Measurements from ENCODE around the gene SKAP2.

SKAP2 gene

DNA sequence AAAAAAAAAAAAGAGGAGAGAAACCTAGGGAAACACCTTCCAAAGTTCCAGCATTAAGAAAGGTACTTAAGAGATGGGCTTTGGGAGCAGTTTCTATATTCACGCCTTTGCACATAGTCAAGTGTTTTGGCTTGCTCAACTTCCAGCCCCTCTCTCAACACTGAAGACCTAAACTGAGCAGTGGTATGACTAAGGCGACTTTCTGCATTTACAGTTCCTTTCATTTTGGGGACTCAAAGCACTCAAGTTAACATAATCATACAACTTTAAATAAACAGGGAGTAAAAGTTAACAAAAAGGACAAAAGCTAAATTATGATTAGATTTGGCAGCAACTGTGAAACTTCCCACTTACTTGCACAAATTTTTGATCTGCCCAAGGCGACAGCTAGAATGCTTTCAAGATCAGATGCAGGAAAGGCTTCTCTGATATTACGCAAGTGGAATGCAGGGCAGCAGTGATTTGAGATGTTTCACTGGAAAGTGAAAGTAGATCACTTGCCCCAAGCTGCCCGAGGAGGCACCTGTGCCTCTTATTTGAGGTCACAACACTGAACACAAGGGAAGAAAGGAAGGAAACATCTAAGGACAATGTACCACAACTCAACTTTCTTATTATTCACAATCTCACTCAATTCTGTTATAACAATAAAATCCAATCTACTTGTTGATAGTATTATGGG is 199.5 kb downstream of the SKAP2 start:
- peak; percentile 14 for DNase-seq (ENCODE audit: low read depth, low spot score)

- no peak for DNase-seq (ENCODE audit: low read depth, low spot score)
Measured at GRCh38 chr7:26664274-26664673, 200.1 kb downstream of the SKAP2 start.

GRCh38 chr7:26663874-26664273 is 200.5 kb downstream of the SKAP2 start:
- no peak for DNase-seq (ENCODE audit: low read depth, low spot score)

GRCh38 chr7:26662646-26663045 is 201.7 kb downstream of the SKAP2 start:
- DNase-seq (ENCODE audit: low read depth, low spot score), result no peak

- no peak for DNase-seq (ENCODE audit: low read depth, low spot score)
Measured at GRCh38 chr7:26659121-26659520, 205.3 kb downstream of the SKAP2 start.

DNA sequence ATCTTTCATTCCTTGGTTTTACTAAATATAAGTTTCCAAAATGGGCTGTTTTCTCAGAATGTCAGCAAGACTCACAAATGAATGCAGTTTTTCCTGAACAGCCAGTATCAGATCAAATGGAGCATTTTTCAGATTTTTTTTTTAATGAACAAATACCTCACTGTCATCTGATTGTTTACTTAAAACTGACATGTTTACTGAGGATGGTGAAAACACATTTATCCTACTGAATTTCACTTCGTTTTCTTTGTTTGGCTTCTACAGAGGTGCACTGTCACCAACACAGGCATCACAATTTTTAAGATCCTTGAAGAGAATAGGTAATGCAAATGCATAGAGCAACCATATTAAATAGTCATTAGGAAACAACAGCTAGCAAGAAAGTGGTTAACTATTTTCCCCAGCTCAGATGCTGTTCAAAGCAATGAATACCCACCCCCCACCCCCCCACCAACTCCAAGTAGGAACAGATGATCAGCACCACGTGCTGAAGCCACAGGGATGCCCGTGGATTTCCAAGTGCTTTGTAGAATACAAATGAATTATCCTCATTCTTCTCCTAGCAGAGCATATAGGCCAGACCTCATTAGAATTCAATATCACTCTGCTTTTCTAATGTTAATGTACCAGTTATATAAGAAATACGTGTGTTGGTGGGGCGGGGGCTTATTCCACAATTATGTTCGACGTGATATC is 205.9 kb downstream of the SKAP2 start:
- DNase-seq (ENCODE audit: low read depth, low spot score), result no peak

GRCh38 chr7:26657686-26658388 is 206.6 kb downstream of the SKAP2 start:
- DNase-seq (ENCODE audit: low read depth, low spot score), result peak; percentile 39

DNA sequence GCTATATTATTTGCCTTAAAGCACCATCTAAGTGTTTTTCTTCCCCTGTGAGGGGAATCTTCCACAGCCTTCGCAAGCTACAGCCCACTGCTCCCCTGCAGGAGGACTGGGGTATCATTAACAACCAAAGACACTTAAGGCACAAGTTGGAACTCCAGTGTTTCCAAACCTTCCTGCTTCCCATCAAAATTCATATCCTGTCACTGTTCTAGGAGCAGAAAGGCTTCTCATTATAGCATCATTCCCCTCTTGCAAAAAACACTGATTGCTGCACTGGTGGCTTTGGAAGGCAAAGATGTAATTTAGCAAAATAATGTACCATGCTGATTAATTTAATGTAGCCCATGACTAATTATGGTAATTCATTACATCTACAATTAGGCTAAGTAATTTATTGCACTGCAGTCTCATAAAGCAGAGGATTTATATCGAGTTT is 207.2 kb downstream of the SKAP2 start:
- DNase-seq (ENCODE audit: low read depth, low spot score), result no peak

DNA sequence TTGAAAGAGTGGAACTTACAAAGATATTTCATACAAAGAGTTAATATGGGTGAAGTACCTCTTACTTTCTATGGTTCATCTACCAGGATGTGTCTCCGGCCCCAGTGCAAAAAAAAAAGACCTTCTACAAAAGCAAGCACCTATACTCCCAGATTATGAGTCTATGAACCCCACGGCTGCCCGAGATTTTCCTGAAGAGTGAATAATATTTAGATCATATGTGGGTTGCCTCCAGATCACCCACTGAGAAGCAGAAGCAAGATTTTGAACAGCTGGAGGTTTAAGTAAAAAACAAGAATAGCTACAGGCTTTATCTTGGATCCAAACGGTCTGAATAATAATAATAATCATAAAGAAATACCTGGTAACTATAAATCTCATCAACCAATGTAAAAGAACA is 207.7 kb downstream of the SKAP2 start:
- DNase-seq (ENCODE audit: low read depth, low spot score), result no peak

GRCh38 chr7:26655781-26656180 is 208.6 kb downstream of the SKAP2 start:
- no peak for DNase-seq (ENCODE audit: low read depth, low spot score)

GRCh38 chr7:26653430-26654399 is 210.7 kb downstream of the SKAP2 start:
- no peak for DNase-seq (ENCODE audit: low read depth, low spot score)

- no peak for DNase-seq (ENCODE audit: low read depth, low spot score)
Measured at GRCh38 chr7:26652401-26653100, 211.8 kb downstream of the SKAP2 start.

- DNase-seq (ENCODE audit: low read depth, low spot score), result no peak
Measured at GRCh38 chr7:26650103-26650502, 214.3 kb downstream of the SKAP2 start.

GRCh38 chr7:26649388-26649787 is 215.0 kb downstream of the SKAP2 start:
- no peak for DNase-seq (ENCODE audit: low read depth, low spot score)

GRCh38 chr7:26648554-26648953 is 215.8 kb downstream of the SKAP2 start:
- no peak for DNase-seq (ENCODE audit: low read depth, low spot score)

- no peak for DNase-seq (ENCODE audit: low read depth, low spot score)
Measured at GRCh38 chr7:26646336-26647048, 217.9 kb downstream of the SKAP2 start.

DNA sequence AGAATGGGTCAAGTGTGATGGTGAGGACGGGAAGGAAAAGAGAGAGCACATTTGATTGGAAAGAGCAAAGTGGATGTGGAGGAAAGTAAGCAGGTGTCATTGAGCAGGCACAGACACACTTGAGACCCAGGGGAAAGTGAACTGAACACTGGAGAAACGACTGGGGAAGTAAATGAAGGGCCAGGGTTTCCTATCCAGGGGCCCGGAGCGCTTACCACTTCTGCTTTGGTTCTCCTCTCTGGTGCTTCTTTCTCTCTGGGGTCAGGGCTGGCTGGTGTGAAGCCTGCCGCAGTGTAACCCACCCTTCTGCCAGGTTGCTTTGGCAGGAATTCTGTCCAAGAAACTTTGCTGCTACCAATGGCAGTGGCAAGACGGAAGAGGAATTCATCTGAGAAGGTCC is 219.3 kb downstream of the SKAP2 start:
- no peak for DNase-seq (ENCODE audit: low read depth, low spot score)

- no peak for DNase-seq (ENCODE audit: low read depth, low spot score)
Measured at GRCh38 chr7:26642416-26642815, 222.0 kb downstream of the SKAP2 start.

DNA sequence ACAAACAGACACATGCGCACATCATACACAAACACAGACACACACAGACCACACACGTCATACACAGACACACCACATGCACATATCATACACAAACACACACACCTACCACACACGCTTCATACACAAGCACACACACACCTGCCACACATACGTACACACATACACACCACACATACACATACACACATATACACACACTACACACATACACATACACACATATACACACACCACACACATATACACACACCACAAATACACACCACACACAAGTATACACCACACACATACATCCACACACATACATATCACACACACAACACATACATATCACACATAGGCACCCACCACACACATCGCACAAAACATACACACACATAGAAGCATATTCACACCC is 224.7 kb downstream of the SKAP2 start:
- DNase-seq (ENCODE audit: low read depth, low spot score), result no peak

GRCh38 chr7:26639111-26639510 is 225.3 kb downstream of the SKAP2 start:
- no peak for DNase-seq (ENCODE audit: low read depth, low spot score)

Data from ELF-1 (cell line).